ENCODE data around the gene ATG7. TPM values are rescaled to one million over a fixed set of nuclear protein-coding genes. Genes with fewer than 3 reads are reported as not detected.

The ATG7 gene
- 95.7 and 131 TPM in 2 replicates for total RNA-seq

- peak within 1 kb of the TSS; percentile 93 for H3K4me3 ChIP-seq (ENCODE audit: low read depth, low read length)
- TF ChIP-seq CTCF (IDR thresholded peaks at IDR 0.05; ENCODE audit: insufficient read depth, low read depth, low read length) = peak; percentile 8
- DNase-seq (ENCODE audit: low read depth) = peak; percentile 97
Measured at GRCh38 chr3:11271986-11272904, at the start of gene ATG7. Gene ATG7, plus strand, starts transcription at chr3:11272397. Its CDS starts 26,299 bp downstream, at chr3:11298696.

GRCh38 chr3:11224010-11224409 lies 48.2 kb upstream of the ATG7 start:
- no peak for TF ChIP-seq CTCF (IDR thresholded peaks at IDR 0.05; ENCODE audit: insufficient read depth, low read depth, low read length)
- H3K4me3 ChIP-seq (ENCODE audit: low read depth, low read length) = no peak overlapping the region
- no peak for DNase-seq (ENCODE audit: low read depth)

- H3K4me3 ChIP-seq (ENCODE audit: low read depth, low read length) = peak overlapping the region; percentile 47
- TF ChIP-seq CTCF (IDR thresholded peaks at IDR 0.05; ENCODE audit: insufficient read depth, low read depth, low read length) = no peak
Measured at GRCh38 chr3:11224870-11225229, 47.3 kb upstream of the ATG7 start.

GRCh38 chr3:11226042-11226370 lies 46.2 kb upstream of the ATG7 start:
- DNase-seq (ENCODE audit: low read depth) = no peak
- no peak for TF ChIP-seq CTCF (IDR thresholded peaks at IDR 0.05; ENCODE audit: insufficient read depth, low read depth, low read length)
- peak overlapping the region; percentile 47 for H3K4me3 ChIP-seq (ENCODE audit: low read depth, low read length)

More at GRCh38 chr3:11224870-11225229, 47.3 kb upstream of the ATG7 start:
- DNase-seq (ENCODE audit: low read depth) = no peak

GRCh38 chr3:11228041-11228440 lies 44.2 kb upstream of the ATG7 start:
- no peak for TF ChIP-seq CTCF (IDR thresholded peaks at IDR 0.05; ENCODE audit: insufficient read depth, low read depth, low read length)
- no peak for DNase-seq (ENCODE audit: low read depth)
- H3K4me3 ChIP-seq (ENCODE audit: low read depth, low read length) = no peak overlapping the region

- DNase-seq (ENCODE audit: low read depth) = no peak
- H3K4me3 ChIP-seq (ENCODE audit: low read depth, low read length) = no peak overlapping the region
- no peak for TF ChIP-seq CTCF (IDR thresholded peaks at IDR 0.05; ENCODE audit: insufficient read depth, low read depth, low read length)
Measured at GRCh38 chr3:11230125-11230524, 42.1 kb upstream of the ATG7 start.

Measured in fibroblast of villous mesenchyme (primary cell).